Measurements from ENCODE around the gene FYB1. TPM values are rescaled to one million over a fixed set of nuclear protein-coding genes. Genes with fewer than 3 reads are reported as not detected.
"Not testable (repeated sequence)": the region's sequence is repeated elsewhere in the genome, so short reads cannot be mapped to it uniquely, and the experiment has no call there.

The FYB1 gene
- total RNA-seq, 1 donor from 2014 or later = 0.31 TPM

GRCh38 chr5:39238366-39239105 lies 19.2 kb upstream of the FYB1 start:
- Mint-ChIP-seq H3K9me3 (ENCODE audit: unreplicated experiment) (no peaks in the 10 kb centered on the region), H3K4me3 (ENCODE audit: unreplicated experiment) (no peak overlapping the region), H3K27me3 (ENCODE audit: unreplicated experiment) (no peaks in the 10 kb centered on the region), H3K27ac (ENCODE audit: unreplicated experiment) (no peak overlapping the region), H3K36me3 (ENCODE audit: low read depth, unreplicated experiment) (no peaks in the 10 kb centered on the region), H3K4me1 (ENCODE audit: unreplicated experiment) (no peaks in the 10 kb centered on the region)
- TF ChIP-seq CTCF (IDR thresholded peaks at IDR 0.05; ENCODE audit: unreplicated experiment) = no peak
- no peak for DNase-seq (ENCODE audit: low spot score)

- no peak overlapping the region for H3K4me3 Mint-ChIP-seq (ENCODE audit: unreplicated experiment)
- no peak for TF ChIP-seq CTCF (IDR thresholded peaks at IDR 0.05; ENCODE audit: unreplicated experiment)
- H3K4me1 Mint-ChIP-seq (ENCODE audit: unreplicated experiment) = no peaks in the 10 kb centered on the region
- no peaks in the 10 kb centered on the region for H3K9me3 Mint-ChIP-seq (ENCODE audit: unreplicated experiment)
- DNase-seq (ENCODE audit: low spot score) = no peak
- H3K27me3 Mint-ChIP-seq (ENCODE audit: unreplicated experiment) = no peaks in the 10 kb centered on the region
- H3K36me3 Mint-ChIP-seq (ENCODE audit: low read depth, unreplicated experiment) = no peaks in the 10 kb centered on the region
- H3K27ac Mint-ChIP-seq (ENCODE audit: unreplicated experiment) = no peak overlapping the region
Observed at GRCh38 chr5:39236718-39237117, 17.4 kb upstream of the FYB1 start.

- no peak for TF ChIP-seq CTCF (IDR thresholded peaks at IDR 0.05; ENCODE audit: unreplicated experiment)
Observed at GRCh38 chr5:39235648-39236047, 16.3 kb upstream of the FYB1 start.

GRCh38 chr5:39234494-39234893 lies 15.1 kb upstream of the FYB1 start:
- not testable (repeated sequence) for H3K9me3 Mint-ChIP-seq (ENCODE audit: unreplicated experiment); H3K27me3 Mint-ChIP-seq (ENCODE audit: unreplicated experiment); H3K27ac Mint-ChIP-seq (ENCODE audit: unreplicated experiment); DNase-seq (ENCODE audit: low spot score); H3K4me1 Mint-ChIP-seq (ENCODE audit: unreplicated experiment); H3K36me3 Mint-ChIP-seq (ENCODE audit: low read depth, unreplicated experiment); H3K4me3 Mint-ChIP-seq (ENCODE audit: unreplicated experiment)

More at GRCh38 chr5:39235648-39236047, 16.3 kb upstream of the FYB1 start:
- Mint-ChIP-seq H3K4me1 (ENCODE audit: unreplicated experiment) (no peaks in the 10 kb centered on the region), H3K27me3 (ENCODE audit: unreplicated experiment) (no peaks in the 10 kb centered on the region), H3K4me3 (ENCODE audit: unreplicated experiment) (no peak overlapping the region), H3K36me3 (ENCODE audit: low read depth, unreplicated experiment) (no peaks in the 10 kb centered on the region), H3K9me3 (ENCODE audit: unreplicated experiment) (no peaks in the 10 kb centered on the region), H3K27ac (ENCODE audit: unreplicated experiment) (no peak overlapping the region)
- DNase-seq (ENCODE audit: low spot score) = no peak

- no peak overlapping the region for H3K4me3 Mint-ChIP-seq (ENCODE audit: unreplicated experiment)
- H3K36me3 Mint-ChIP-seq (ENCODE audit: low read depth, unreplicated experiment) = no peaks in the 10 kb centered on the region
- no peaks in the 10 kb centered on the region for H3K9me3 Mint-ChIP-seq (ENCODE audit: unreplicated experiment)
Observed at GRCh38 chr5:39233783-39234182, 14.4 kb upstream of the FYB1 start.

More at GRCh38 chr5:39233783-39234182, 14.4 kb upstream of the FYB1 start:
- TF ChIP-seq CTCF (IDR thresholded peaks at IDR 0.05; ENCODE audit: unreplicated experiment) = no peak
- H3K27me3 Mint-ChIP-seq (ENCODE audit: unreplicated experiment) = no peaks in the 10 kb centered on the region
- DNase-seq (ENCODE audit: low spot score) = no peak
- H3K27ac Mint-ChIP-seq (ENCODE audit: unreplicated experiment) = no peak overlapping the region
- no peaks in the 10 kb centered on the region for H3K4me1 Mint-ChIP-seq (ENCODE audit: unreplicated experiment)
